HepG2 (cell line): ENCODE measurements around the gene ANKRD22. TPM values are rescaled to one million over a fixed set of nuclear protein-coding genes. Genes with fewer than 3 reads are reported as not detected.

Experiments used
- ATAC-seq: fragments of 200-7000 bp; cut with Tn5 transposase; 3 replicates; pipeline ENCODE4 v1.9.1; 2020; ENCODE audit warnings: mild to moderate bottlenecking, moderate library complexity
- BruUV-seq: library from RNA; stranded (reverse); fragments of 400-500 nt; replicated peaks from 2 replicates; lab custom pipeline; 2021; lab: Mats Ljungman, UMichigan
- CTCF ChIA-PET: fragments of 300-600 bp; formaldehyde crosslinking; extraction: SDS; loops from one replicate; lab custom pipeline; 2021; ENCODE audit warnings: low total read pairs, inconsistent platforms, low intra/inter-chr PET ratio; lab: Yijun Ruan, JAX
- POLR2A ChIA-PET: fragments of 350-600 bp; sonication (Branson Sonifier 250); formaldehyde crosslinking; loops from one replicate; lab custom pipeline; 2020; ENCODE audit warnings: antibody characterized with exemption, inconsistent platforms; lab: Yijun Ruan, JAX
- DNase-seq: peaks from one replicate; pipeline ENCODE4 v3.0.0-alpha.2; 2015; ENCODE audit warnings: low spot score
- FAIRE-seq: peaks from 3 replicates; lab custom pipeline; 2011; peaks lifted over from hg19 to GRCh38; lab: Jason Lieb, UNC
- H2AFZ ChIP-seq: one replicate; pipeline ENCODE4 v1.6.1; 2011; ENCODE audit warnings: low read length, inconsistent platforms
- H3K27ac ChIP-seq: fragments of 300-600 bp; 3 replicates; pipeline ENCODE4 v1.8.0; 2011; ENCODE audit warnings: mixed run types, mild to moderate bottlenecking, mixed read lengths, low read length, inconsistent platforms; ENCODE audit not compliant: insufficient read depth; ENCODE audit errors: extremely low read length
- H3K27me3 ChIP-seq, 2 experiments: fragments of 200-600 bp in 1 of 2; 2 replicates in 1 of 2; 3 replicates in 1 of 2; pipeline versions ENCODE4 v1.6.0 to v1.8.0; 2011; ENCODE audit warnings: low read length in 2 of 2, mild to moderate bottlenecking in 2 of 2, moderate library complexity in 2 of 2, inconsistent platforms in 1 of 2; ENCODE audit not compliant: insufficient read depth in 2 of 2, control insufficient read depth in 1 of 2
- H3K36me3 ChIP-seq, 2 experiments: fragments of 200-600 bp in 1 of 2; replicated peaks in 1 of 2; 2 replicates in 1 of 2; 3 replicates in 1 of 2; pipeline versions ENCODE4 v1.5.1 to v1.8.0; 2011; ENCODE audit warnings: low read length in 2 of 2, inconsistent platforms in 1 of 2; ENCODE audit not compliant: insufficient read depth in 2 of 2, control insufficient read depth in 1 of 2
- H3K4me1 ChIP-seq: 2 replicates; pipeline ENCODE4 v1.5.1; 2012; ENCODE audit warnings: low read length, inconsistent platforms; ENCODE audit not compliant: insufficient read depth
- H3K4me2 ChIP-seq: 2 replicates; pipeline ENCODE4 v1.6.0; 2011; ENCODE audit warnings: low read depth, low read length, inconsistent platforms
- H3K4me3 ChIP-seq, 3 experiments: fragments of 200-600 bp in 1 of 3; sonication (generic), shearing (Covaris generic) in 1 of 3; replicated peaks in 1 of 3; 2 replicates each; pipeline ENCODE4 v1.5.1; 2011 to 2016; ENCODE audit warnings: low read length in 3 of 3, inconsistent platforms in 2 of 3, low read depth in 2 of 3, mild to moderate bottlenecking in 2 of 3, control low read depth in 1 of 3, mixed read lengths in 1 of 3; ENCODE audit not compliant: insufficient read depth in 1 of 3
- H3K79me2 ChIP-seq: one replicate; pipeline ENCODE4 v1.6.1; 2011; ENCODE audit warnings: low read length, inconsistent platforms; ENCODE audit not compliant: insufficient read depth
- H3K9ac ChIP-seq: 2 replicates; pipeline ENCODE4 v1.6.0; 2011; ENCODE audit warnings: mild to moderate bottlenecking, low read depth, low read length, inconsistent platforms; ENCODE audit not compliant: insufficient read depth
- H3K9me3 ChIP-seq: 2 replicates; pipeline ENCODE4 v1.5.1; 2012; ENCODE audit warnings: mild to moderate bottlenecking, low read length
- H4K20me1 ChIP-seq: 2 replicates; pipeline ENCODE4 v1.6.0; 2011; ENCODE audit warnings: inconsistent platforms, mild to moderate bottlenecking, low read length, moderate library complexity; ENCODE audit not compliant: insufficient read depth
- FOXO4 ChIP-seq: sonication (generic); formaldehyde crosslinking; conservative IDR thresholded peaks from 2 replicates; pipeline ENCODE4 v1.8.1; 2023; ENCODE audit warnings: missing genetic modification reagents
- MNT ChIP-seq: fragments of 450-650 bp; IDR thresholded peaks from 2 replicates; pipeline ENCODE4 v1.6.1; 2016
- RFX1 ChIP-seq: fragments of 450-650 bp; IDR thresholded peaks from 2 replicates; pipeline ENCODE4 v1.6.1; 2017
- SMC3 ChIP-seq: IDR thresholded peaks from 2 replicates; pipeline ENCODE4 v1.6.1; 2011; ENCODE audit warnings: low read length, improper control_type of control experiment
- ZNF253 ChIP-seq: sonication (generic); formaldehyde crosslinking; IDR thresholded peaks from 2 replicates; pipeline ENCODE4 v1.8.0; 2022; ENCODE audit warnings: mild to moderate bottlenecking, missing genetic modification reagents, borderline replicate concordance
- ZNF350 ChIP-seq: sonication (generic); formaldehyde crosslinking; IDR thresholded peaks from 2 replicates; pipeline ENCODE4 v1.4.0; 2020; ENCODE audit warnings: mild to moderate bottlenecking, low read depth, missing genetic modification reagents, borderline replicate concordance
- WGBS: methylation state at CpG from one replicate; pipeline ENCODE4 v1.1.6; 2017; ENCODE audit warnings: low lambda C conversion rate; 5-methylcytosine and 5-hydroxymethylcytosine counted together
- in situ Hi-C: cut with HindIII; loops from 2 replicates; pipeline ENCODE4 v1.10.0; 2017; ENCODE audit warnings: low pct_unique_long_range_greater_than_20kb; ENCODE audit not compliant: extremely low pct_ligation_motif_present
- intact Hi-C: fragments of 100-400 bp; cut with micrococcal nuclease; formaldehyde crosslinking; loops from one replicate; pipeline ENCODE4 v1.10.0; 2022; ENCODE audit not compliant: unreplicated experiment
- polyA plus RNA-seq, 8 experiments: library from polyadenylated mRNA; depleted of rRNA in 3 of 8; stranded (reverse) in 7 of 8; unstranded in 1 of 8; fragments of >200 nt; fragmentation: Illumina TruSeq in 4 of 8; extraction: Trizol in 4 of 8; gene quantifications; 2 replicates each; pipeline versions ENCODE4 v1.2.1 to v1.2.3, GENCODE V29; 2011 to 2016; ENCODE audit warnings: low read depth in 4 of 8, missing spikeins in 1 of 8, mixed read lengths in 1 of 8; ENCODE audit not compliant: insufficient read depth in 1 of 8
- total RNA-seq, 5 experiments: library from RNA; depleted of rRNA; stranded (reverse); fragments of >200 nt; fragmentation: Illumina TruSeq; extraction: Trizol; gene quantifications; 2 replicates each; pipeline ENCODE4 v1.2.3, GENCODE V29; 2016; ENCODE audit warnings: low read depth in 1 of 5

The ANKRD22 gene
- total and polyA plus RNA-seq, 2 of the 13 experiments (the other 11 are each of a cell fraction or from before 2014, with no cell fraction given): not detected

- Histone ChIP-seq H3K4me3 (no peak overlapping the region), H4K20me1 (no peaks in the 10 kb centered on the region), H2AFZ (no peak overlapping the region), H3K27ac (no peak overlapping the region), H3K36me3 (no peaks in the 10 kb centered on the region), H3K9ac (no peak overlapping the region), H3K9me3 (no peaks in the 10 kb centered on the region)
- intact Hi-C loops (no loop called here), in situ Hi-C loops (loop anchor here (25.0 kb wide), 1 partner anchor 385 kb away; the partner anchor contains the start of gene CH25H)
- DNase-seq: no peak
- CTCF ChIA-PET: no interaction called here
- 25% methylated on average over 2 of the region's 2 CpGs for WGBS
- TF ChIP-seq ZNF350 (CRISPR knock-in tag) (no peak), MNT (no peak), ZNF253 (CRISPR knock-in tag) (no peak), SMC3 (no peak), FOXO4 (CRISPR knock-in tag) (no peak), RFX1 (no peak)
- TF ChIP-seq, all 625 proteins: peak for 0
- Histone ChIP-seq H3K4me1 (no peaks in the 10 kb centered on the region), H3K27me3 (0 out of 5 replicates have a peak, but pooled peaks cover 0 to 4% of the 10 kb centered on the region in 2 experiments), H3K4me2 (no peak overlapping the region), H3K79me2 (no peaks in the 10 kb centered on the region)
- FAIRE-seq (no peak), ATAC-seq (no peak)
- POLR2A ChIA-PET: no interaction called here
- no TSS peak for BruUV-seq
Measured at GRCh38 chr10:88827671-88828070, 24.0 kb downstream of the ANKRD22 start.
